ENCODE results near the gene CDC14A.
A peak's percentile ranks its signal among the peaks of the same experiment; 100 is the strongest.

CDC14A gene

DNA sequence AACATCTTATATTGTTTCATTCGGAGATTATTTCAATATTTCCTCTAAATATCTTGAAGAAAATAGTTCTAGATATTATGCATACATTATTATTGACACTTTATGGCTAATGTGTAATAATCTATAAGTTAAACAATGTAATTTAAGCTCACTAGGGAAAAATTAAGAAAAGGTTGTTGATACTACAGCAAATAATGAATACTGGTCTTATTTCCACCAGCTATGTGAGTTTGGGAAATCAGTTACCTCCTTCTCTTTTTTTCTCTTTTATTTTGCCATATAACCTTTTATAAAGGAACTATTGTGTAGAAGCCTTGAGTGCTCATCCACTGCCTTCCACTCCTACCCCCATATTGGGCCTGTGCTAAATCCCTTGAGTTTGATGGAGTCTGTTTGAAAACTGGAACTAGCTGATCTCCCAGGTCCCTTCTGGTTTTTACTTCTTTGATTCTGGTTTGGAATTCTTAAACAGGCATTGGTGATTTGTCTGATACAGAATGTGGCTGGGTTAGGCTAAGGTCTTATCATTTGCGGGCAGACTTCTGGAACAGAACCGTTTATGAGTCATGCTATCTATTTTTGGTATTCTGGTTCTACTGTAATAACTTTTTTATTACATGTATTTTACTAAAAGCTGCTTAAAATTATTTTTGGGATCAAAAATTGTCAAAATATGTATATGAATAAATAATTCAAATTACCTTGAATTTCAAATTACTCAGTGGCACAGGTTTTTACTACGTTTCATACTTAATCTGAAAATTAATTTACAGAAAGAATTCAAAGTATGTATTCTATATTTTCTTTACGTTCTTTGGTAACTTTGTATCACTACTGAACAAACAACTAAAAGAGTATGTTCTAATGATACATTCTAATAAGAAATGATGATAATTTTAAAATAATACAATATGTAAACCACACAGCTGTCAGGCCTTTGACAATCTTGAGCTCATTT, 5.0 kb upstream of the CDC14A start:
- peaks cover 9% of the 10 kb centered on the region for H3K4me1 Mint-ChIP-seq
- H3K36me3 Mint-ChIP-seq = peaks cover 3% of the 10 kb centered on the region
- H3K27ac Mint-ChIP-seq = no peak overlapping the region
- no peaks in the 10 kb centered on the region for H3K9me3 Mint-ChIP-seq
- no peak overlapping the region for H3K4me3 Mint-ChIP-seq
- no peak for DNase-seq
- H3K27me3 Mint-ChIP-seq = peaks cover 7% of the 10 kb centered on the region
- CTCF ChIA-PET = interaction anchor here (1.1 kb wide), 1 partner anchor 76 kb away, joined by 3 read pairs; no protein-coding TSS in a partner anchor

DNA sequence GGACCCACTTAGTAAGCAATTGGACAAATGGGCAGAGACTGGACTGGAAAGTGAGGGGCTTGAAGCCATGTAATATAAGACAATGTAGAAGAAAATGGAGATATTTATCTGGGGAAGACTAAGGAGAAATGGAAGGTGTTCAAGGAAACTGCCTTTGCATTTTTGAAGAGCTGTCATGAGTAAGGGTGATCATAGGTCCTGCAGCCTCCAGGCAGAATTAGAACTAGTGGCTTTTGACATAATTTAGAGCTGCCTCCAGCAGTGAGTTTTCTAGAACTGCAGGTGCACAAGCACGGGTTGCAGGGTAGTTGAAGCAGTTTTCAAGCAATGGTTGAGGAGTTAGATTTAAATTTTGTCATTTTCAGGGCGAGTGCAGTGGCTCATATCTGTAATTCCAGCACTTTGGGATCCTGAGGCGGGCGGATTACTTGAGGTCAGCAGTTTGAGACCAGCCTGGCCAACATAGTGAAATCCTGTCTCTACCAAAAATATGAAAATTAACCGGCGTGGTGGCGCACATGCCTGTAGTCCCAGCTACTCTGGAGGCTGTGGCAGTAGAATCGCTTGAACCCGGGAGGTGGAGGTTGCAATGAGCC, 3.7 kb upstream of the CDC14A start:
- Mint-ChIP-seq H3K9me3 (no peaks in the 10 kb centered on the region), H3K27me3 (peaks cover 11% of the 10 kb centered on the region), H3K4me3 (no peak overlapping the region), H3K36me3 (peaks cover 11% of the 10 kb centered on the region), H3K4me1 (peaks cover 9% of the 10 kb centered on the region), H3K27ac (no peak overlapping the region)
- CTCF ChIA-PET = interaction anchor here (1.2 kb wide), 1 partner anchor 520 kb away, joined by 3 read pairs; no protein-coding TSS in a partner anchor
- no peak for DNase-seq

DNA sequence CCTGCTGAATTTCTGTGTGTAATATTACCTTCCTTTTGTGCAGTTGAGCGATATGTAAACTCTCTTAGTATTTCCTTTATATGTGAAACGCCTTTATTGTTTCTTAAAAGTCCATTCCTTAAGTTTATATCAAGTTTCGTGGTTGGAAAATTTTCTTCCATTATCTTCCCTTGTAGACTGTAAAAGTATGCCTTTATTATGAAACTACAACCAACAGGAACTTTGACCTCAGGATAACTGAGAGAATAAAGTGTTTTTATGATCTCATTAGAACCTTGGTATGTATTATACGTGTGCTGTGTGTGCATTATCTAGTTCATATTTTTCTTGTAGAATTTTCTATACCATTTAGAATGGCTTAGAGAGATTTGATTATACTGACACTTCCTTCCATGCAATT, 3.1 kb upstream of the CDC14A start:
- Mint-ChIP-seq H3K36me3 (peaks cover 17% of the 10 kb centered on the region), H3K27ac (no peak overlapping the region), H3K4me1 (peaks cover 14% of the 10 kb centered on the region), H3K27me3 (peaks cover 7% of the 10 kb centered on the region), H3K4me3 (no peak overlapping the region), H3K9me3 (no peaks in the 10 kb centered on the region)
- DNase-seq = no peak
- CTCF ChIA-PET = interaction anchor here (1.2 kb wide), 1 partner anchor 519 kb away, joined by 3 read pairs; no protein-coding TSS in a partner anchor

DNA sequence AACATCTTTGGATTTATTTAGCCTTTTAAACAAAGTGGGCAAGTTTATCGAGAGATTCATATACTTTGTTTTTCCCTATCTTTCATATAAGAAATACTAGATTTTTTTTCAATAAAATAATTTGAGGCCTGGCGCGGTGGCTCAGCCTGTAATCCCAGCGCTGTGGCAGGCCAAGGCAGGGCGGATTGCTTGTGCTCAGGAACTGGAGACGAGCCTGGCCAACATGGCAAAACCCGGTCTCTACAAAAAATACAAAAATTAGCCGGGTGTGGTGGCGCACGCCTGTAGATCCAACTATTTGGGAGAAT, 1.6 kb upstream of the CDC14A start:
- Mint-ChIP-seq H3K4me3 (peak overlapping the region; percentile 92), H3K27ac (peak overlapping the region; percentile 98), H3K36me3 (peaks cover 31% of the 10 kb centered on the region), H3K27me3 (peaks cover 3% of the 10 kb centered on the region), H3K9me3 (no peaks in the 10 kb centered on the region), H3K4me1 (peaks cover 27% of the 10 kb centered on the region)
- CTCF ChIA-PET = interaction anchor here (0.8 to 3.1 kb wide), 2 partner anchors 16 to 108 kb away, joined by 3 to 15 read pairs; no protein-coding TSS in a partner anchor
- no peak for DNase-seq

DNA sequence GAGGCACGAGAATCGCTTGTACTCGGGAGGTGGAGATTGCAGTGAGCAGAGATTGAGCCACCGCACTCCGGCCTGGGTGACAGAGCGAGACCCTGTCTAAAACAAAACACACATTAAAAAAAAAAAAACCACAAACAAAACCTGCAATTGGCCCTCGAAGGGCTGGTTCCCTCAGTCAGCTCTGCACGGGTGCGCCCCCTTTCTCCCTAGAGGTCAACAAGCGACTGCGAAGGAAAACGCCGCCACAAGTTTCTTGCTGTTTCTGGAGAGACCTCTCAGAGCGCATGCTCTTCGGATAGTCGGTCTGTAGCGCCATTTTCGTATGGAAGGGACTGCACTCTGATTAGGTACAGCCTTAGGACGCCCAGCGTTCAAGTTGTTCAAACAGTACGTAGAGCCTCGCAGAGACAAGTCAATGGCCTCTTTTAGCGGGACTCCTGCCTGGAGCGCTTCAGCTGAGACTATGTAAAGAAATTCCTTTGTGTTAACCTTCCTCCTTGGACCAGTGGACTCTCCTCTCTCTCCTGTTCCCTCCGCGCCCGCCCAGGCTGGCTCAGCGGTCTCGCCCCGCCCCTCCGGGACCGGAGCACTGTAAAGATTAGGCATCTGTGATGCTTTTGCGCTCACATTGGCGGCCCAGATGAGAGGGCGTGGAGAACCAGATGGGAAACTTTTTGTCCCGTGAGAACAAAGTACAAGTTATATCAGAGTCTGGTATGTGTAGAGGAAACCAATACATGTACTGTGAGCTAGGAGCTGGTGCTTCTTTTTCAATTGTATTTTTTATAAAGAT, 1.0 kb upstream of the CDC14A start:
- peak overlapping the region; percentile 92 for H3K4me3 Mint-ChIP-seq
- DNase-seq = peak; percentile 92
- peaks cover 32% of the 10 kb centered on the region for H3K4me1 Mint-ChIP-seq
- CTCF ChIA-PET = interaction anchor here (0.7 to 3.4 kb wide), 6 partner anchors 15 to 527 kb away, joined by 3 to 25 read pairs (median 4); no protein-coding TSS in a partner anchor
- H3K27ac Mint-ChIP-seq = peak overlapping the region; percentile 98
- H3K9me3 Mint-ChIP-seq = no peaks in the 10 kb centered on the region
- H3K36me3 Mint-ChIP-seq = peaks cover 36% of the 10 kb centered on the region
- peaks cover 3% of the 10 kb centered on the region for H3K27me3 Mint-ChIP-seq

DNA sequence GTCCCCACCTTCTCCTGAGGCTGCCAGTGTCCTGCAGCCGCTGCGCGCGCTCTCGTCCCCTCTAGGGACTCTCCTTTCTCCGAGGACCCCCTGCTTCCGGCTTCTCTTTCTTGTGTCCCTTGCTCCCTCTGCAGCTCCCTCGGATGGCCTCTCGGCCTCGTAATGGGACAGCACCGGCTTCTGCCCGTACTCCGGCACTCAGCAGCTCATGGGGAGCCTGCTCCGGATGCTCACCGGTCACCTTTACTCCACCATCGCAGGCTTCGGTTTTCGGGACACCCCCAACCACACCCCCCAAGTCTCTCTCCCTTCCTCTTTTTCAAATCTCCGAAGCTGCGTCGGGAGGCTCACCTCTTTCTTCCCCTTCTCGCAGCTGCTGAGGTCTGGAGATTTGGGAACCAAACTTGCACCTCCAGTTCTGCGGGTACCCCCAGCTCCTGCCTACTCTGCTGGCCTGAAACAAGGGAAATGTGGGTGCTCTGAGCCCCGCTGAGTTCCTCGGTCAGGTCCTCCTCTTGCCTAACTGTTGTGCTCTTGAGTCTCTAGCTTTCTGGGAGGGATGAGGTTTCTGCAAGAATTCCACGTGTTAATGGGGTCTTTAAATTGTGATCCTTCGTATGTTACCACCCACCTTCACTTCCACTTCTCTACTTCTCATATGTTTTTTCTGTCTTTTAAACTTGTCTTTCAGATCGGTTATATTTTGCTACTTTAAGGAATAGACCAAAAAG, 930 bp downstream of the CDC14A start:
- peak; percentile 62 for DNase-seq
- peaks cover 3% of the 10 kb centered on the region for H3K27me3 Mint-ChIP-seq
- peak overlapping the region; percentile 94 for H3K27ac Mint-ChIP-seq
- CTCF ChIA-PET = interaction anchor here (0.9 to 3.4 kb wide), 8 partner anchors 11 to 108 kb away, joined by 3 to 25 read pairs (median 5); no protein-coding TSS in a partner anchor
- H3K4me3 Mint-ChIP-seq = peak overlapping the region; percentile 92
- H3K9me3 Mint-ChIP-seq = no peaks in the 10 kb centered on the region
- H3K4me1 Mint-ChIP-seq = peaks cover 48% of the 10 kb centered on the region
- H3K36me3 Mint-ChIP-seq = peaks cover 49% of the 10 kb centered on the region

DNA sequence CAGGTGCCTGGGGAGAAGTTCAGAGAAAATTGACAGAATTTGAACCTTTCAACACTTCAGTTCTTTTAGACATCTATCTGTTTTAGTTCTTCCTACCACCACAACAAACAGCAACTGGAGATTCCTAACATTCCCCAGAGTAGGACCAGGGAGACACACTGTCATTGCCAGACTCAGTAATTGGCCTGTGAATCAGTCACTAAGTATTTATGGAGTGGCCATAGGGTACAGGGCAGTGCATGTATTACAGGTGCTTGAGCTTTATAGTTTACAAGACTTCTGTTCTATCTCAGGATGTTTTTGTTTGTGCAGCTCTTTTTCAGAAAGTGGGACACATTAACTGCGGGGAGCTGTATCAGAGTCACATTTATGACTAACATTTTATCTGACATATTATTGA, 1.7 kb downstream of the CDC14A start:
- CTCF ChIA-PET = interaction anchor here (0.9 to 3.4 kb wide), 6 partner anchors 10 to 107 kb away, joined by 3 to 25 read pairs (median 5); no protein-coding TSS in a partner anchor
- Mint-ChIP-seq H3K9me3 (no peaks in the 10 kb centered on the region), H3K36me3 (peaks cover 52% of the 10 kb centered on the region), H3K4me3 (peak overlapping the region; percentile 92), H3K27ac (peak overlapping the region; percentile 94), H3K27me3 (peaks cover 3% of the 10 kb centered on the region), H3K4me1 (peaks cover 53% of the 10 kb centered on the region)
- DNase-seq = no peak

DNA sequence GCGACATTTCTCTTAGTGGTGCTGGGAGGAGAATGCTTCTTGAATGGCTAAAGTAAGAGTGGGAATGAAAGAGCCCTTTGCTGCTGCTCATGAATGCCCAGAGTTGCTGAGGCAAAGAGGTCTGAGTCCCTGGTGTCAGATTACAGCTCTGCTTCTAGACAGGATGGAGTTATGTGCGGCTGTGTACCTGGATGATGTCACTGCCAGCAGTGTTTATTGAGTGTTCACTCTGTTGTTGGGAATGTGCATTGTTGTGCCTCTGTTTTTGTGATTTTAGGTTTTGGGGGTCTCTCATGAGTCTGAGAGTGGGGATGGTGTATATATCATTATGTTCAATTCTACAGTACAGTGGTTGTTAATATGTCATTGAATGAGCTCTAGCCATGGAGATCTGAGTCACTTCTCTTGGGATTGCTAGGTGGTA, 2.7 kb downstream of the CDC14A start:
- Mint-ChIP-seq H3K4me1 (peaks cover 61% of the 10 kb centered on the region), H3K27ac (peak overlapping the region; percentile 68), H3K36me3 (peaks cover 61% of the 10 kb centered on the region), H3K27me3 (peaks cover 3% of the 10 kb centered on the region), H3K4me3 (peak overlapping the region; percentile 92), H3K9me3 (no peaks in the 10 kb centered on the region)
- peak; percentile 47 for DNase-seq
- CTCF ChIA-PET = interaction anchor here (0.9 to 3.4 kb wide), 3 partner anchors 101 to 106 kb away, joined by 4 to 25 read pairs (median 8); no protein-coding TSS in a partner anchor

DNA sequence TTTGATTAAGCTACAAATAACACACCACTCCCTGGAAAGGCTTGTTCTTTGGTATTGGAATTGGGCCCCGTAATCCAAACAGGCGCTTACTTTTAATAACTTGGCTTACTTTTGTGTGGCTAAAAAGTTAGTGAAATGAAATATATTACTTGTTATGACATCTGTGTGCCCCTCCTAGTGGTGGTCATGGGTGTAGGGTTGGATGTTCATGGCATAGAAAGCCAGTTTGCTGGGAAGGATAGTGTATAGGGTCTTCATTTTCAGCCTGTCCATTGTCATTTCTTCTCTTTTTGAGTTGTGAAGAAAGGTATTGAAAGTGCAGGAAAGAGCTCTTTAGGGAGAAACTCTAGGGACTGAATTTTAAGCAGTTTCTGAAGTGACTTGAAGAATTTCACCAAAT, 5.9 kb downstream of the CDC14A start:
- Mint-ChIP-seq H3K27me3 (no peaks in the 10 kb centered on the region), H3K4me3 (no peak overlapping the region), H3K9me3 (no peaks in the 10 kb centered on the region), H3K4me1 (peaks cover 78% of the 10 kb centered on the region), H3K36me3 (peaks cover 81% of the 10 kb centered on the region), H3K27ac (no peak overlapping the region)
- DNase-seq = peak; percentile 40
- CTCF ChIA-PET = interaction anchor here (0.7 to 1.7 kb wide), 5 partner anchors 9 to 101 kb away, joined by 3 to 6 read pairs (median 3); no protein-coding TSS in a partner anchor

DNA sequence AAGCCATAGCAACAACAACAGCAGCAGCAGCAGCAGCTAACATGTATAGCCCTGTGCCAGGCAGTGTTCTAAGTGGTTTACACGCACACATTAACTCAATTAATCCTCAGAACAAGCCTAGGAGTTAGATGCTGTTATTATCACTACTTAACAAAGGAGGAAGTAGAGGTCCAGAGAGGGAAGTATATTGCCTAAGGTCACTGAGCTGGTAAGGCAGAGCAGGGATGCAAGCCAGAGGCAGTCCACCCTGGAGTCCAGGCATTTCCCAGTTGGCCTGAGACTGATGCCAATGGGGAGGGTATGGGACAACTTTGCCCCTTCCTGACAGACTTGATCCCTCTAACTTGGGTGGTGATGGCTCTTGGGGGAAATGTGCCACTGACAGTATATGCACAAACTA, 6.8 kb downstream of the CDC14A start:
- CTCF ChIA-PET = interaction anchor here (0.7 kb wide), 1 partner anchor 8 kb away, joined by 3 read pairs; no protein-coding TSS in a partner anchor
- no peak overlapping the region for H3K4me3 Mint-ChIP-seq
- no peaks in the 10 kb centered on the region for H3K27me3 Mint-ChIP-seq
- H3K36me3 Mint-ChIP-seq = peaks cover 75% of the 10 kb centered on the region
- H3K4me1 Mint-ChIP-seq = peaks cover 76% of the 10 kb centered on the region
- H3K27ac Mint-ChIP-seq = no peak overlapping the region
- H3K9me3 Mint-ChIP-seq = no peaks in the 10 kb centered on the region
- no peak for DNase-seq

DNA sequence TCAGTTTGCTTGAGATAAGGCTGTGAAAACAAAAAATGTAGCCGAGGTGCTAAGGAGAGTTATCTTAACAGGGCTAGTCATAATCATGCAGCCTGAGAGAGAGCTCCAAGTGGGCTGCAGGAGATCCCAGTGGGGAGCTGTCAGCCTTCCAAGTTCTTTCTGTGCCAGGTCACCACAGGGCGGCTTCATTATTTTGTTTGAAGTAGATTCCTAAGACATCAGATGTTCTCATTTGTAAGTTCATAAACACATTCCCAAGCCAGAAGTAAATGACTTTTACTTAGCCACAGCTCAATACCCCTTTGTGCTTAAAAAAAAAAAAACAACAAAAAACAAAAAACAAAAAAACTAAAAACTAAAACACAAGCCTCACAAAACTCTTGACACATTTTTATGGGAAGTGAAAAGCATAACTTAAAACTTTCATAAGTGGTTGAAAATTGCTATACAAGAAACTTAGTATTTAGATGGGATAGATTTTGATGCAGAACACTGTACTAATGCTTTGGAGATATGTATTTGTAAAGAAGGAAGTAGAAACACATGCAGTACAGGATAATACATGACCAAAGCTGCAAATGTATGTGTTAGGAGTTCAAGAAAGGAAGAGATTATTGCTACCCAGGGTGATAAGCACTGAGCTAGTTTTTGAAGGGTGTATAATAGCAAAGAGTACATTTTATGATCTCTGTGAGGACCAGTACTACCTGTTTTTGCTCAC, 8.6 kb downstream of the CDC14A start:
- CTCF ChIA-PET = no interaction called here

DNA sequence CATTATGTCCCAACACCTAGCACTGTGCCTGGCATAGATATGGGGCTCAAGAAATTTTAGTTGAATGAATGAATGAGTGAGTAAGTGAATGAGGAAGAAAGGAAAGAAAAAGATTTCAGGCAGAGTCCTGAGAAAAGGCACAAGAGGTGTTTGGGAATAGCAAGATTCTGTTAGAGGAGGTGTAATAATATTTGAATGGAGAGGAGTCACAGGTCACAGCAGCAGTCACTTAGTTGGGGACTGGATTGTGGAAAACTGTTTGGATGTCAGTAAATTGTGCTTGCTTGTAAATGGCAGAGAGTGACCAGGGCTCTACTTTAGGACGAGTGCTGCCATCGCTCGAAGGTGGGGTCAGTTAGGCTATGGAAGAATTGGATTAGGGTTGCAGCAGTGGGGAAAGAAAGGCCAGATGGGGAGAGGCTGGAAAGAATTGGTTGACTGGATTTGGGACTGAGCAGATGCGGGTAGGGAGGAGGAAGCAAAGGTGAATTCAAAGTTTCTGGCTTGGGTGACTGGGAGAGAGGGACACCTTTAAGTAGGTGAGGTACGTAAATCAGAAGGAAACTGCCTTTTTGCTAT, 9.3 kb downstream of the CDC14A start:
- DNase-seq = no peak
- H3K9me3 Mint-ChIP-seq = no peaks in the 10 kb centered on the region
- CTCF ChIA-PET = no interaction called here
- no peak overlapping the region for H3K27ac Mint-ChIP-seq
- H3K27me3 Mint-ChIP-seq = no peaks in the 10 kb centered on the region
- no peak overlapping the region for H3K4me3 Mint-ChIP-seq
- H3K4me1 Mint-ChIP-seq = peaks cover 73% of the 10 kb centered on the region
- H3K36me3 Mint-ChIP-seq = peaks cover 76% of the 10 kb centered on the region

More for the DNA sequence above, 8.6 kb downstream of the CDC14A start:
- Mint-ChIP-seq H3K36me3 (peaks cover 76% of the 10 kb centered on the region), H3K4me3 (no peak overlapping the region), H3K27me3 (no peaks in the 10 kb centered on the region), H3K9me3 (no peaks in the 10 kb centered on the region), H3K27ac (no peak overlapping the region), H3K4me1 (peaks cover 76% of the 10 kb centered on the region)
- no peak for DNase-seq

Data from activated naive CD4-positive, alpha-beta T cell treated with anti-CD3 and anti-CD28 coated beads, Interleukin-2, amount 10 ng/mL, durations not matched to agents 7 days and 5 days (primary cell).